Astrocyte (in vitro differentiated cells and primary cell): ENCODE data around the gene ANKS1A. TPM values are rescaled to one million over a fixed set of nuclear protein-coding genes. Genes with fewer than 3 reads are reported as not detected.

ENCODE experiments used
- DNase-seq: peaks from one replicate; pipeline ENCODE4 v3.0.0-alpha.2; 2010; ENCODE audit warnings: low read depth
- FAIRE-seq: peaks from 2 replicates; lab custom pipeline; 2011; peaks lifted over from hg19 to GRCh38; lab: Jason Lieb, UNC
- H2AFZ ChIP-seq: 2 replicates; pipeline ENCODE4 v1.6.0; 2012; ENCODE audit warnings: low read depth, low read length, inconsistent platforms
- H3K27ac ChIP-seq: 2 replicates; pipeline ENCODE4 v1.5.1; 2011; ENCODE audit warnings: low read depth, low read length, inconsistent platforms
- H3K27me3 ChIP-seq: 2 replicates; pipeline ENCODE4 v1.6.0; 2011; ENCODE audit warnings: low read length, inconsistent platforms; ENCODE audit not compliant: insufficient read depth
- H3K36me3 ChIP-seq: 2 replicates; pipeline ENCODE4 v1.5.1; 2011; ENCODE audit warnings: low read length, inconsistent platforms; ENCODE audit not compliant: insufficient read depth
- H3K4me1 ChIP-seq: 2 replicates; pipeline ENCODE4 v1.5.1; 2011; ENCODE audit warnings: low read length, inconsistent platforms; ENCODE audit not compliant: insufficient read depth
- H3K4me2 ChIP-seq: 2 replicates; pipeline ENCODE4 v1.6.0; 2012; ENCODE audit warnings: low read length, inconsistent platforms
- H3K4me3 ChIP-seq: 2 replicates; pipeline ENCODE4 v1.5.1; 2011; ENCODE audit warnings: low read depth, mild to moderate bottlenecking, low read length, inconsistent platforms; ENCODE audit not compliant: insufficient read depth
- H3K79me2 ChIP-seq: 2 replicates; pipeline ENCODE4 v1.6.0; 2012; ENCODE audit warnings: mild to moderate bottlenecking, low read length, inconsistent platforms; ENCODE audit not compliant: insufficient read depth
- H3K9ac ChIP-seq: 2 replicates; pipeline ENCODE4 v1.6.0; 2012; ENCODE audit warnings: mild to moderate bottlenecking, low read length, inconsistent platforms
- H3K9me3 ChIP-seq: 2 replicates; pipeline ENCODE4 v1.5.1; 2012; ENCODE audit warnings: low read depth, mild to moderate bottlenecking, low read length, inconsistent platforms; ENCODE audit not compliant: insufficient read depth
- H4K20me1 ChIP-seq: 2 replicates; pipeline ENCODE4 v1.6.0; 2012; ENCODE audit warnings: low read length, inconsistent platforms; ENCODE audit not compliant: insufficient read depth
- H3K27ac Mint-ChIP-seq: one replicate; pipeline ENCODE4 v1.8.0; 2021; ENCODE audit warnings: mild to moderate bottlenecking, mixed read lengths; ENCODE audit not compliant: unreplicated experiment
- H3K27me3 Mint-ChIP-seq: one replicate; pipeline ENCODE4 v1.8.0; 2021; ENCODE audit warnings: low read depth, mixed read lengths; ENCODE audit not compliant: unreplicated experiment
- H3K36me3 Mint-ChIP-seq: one replicate; pipeline ENCODE4 v1.8.0; 2021; ENCODE audit warnings: low read depth, mixed read lengths; ENCODE audit not compliant: unreplicated experiment
- H3K4me1 Mint-ChIP-seq: one replicate; pipeline ENCODE4 v1.8.0; 2021; ENCODE audit warnings: low read depth, mixed read lengths; ENCODE audit not compliant: unreplicated experiment
- H3K4me3 Mint-ChIP-seq: one replicate; pipeline ENCODE4 v1.8.0; 2021; ENCODE audit warnings: mild to moderate bottlenecking, moderate library complexity, mixed read lengths; ENCODE audit not compliant: unreplicated experiment
- H3K9me3 Mint-ChIP-seq: one replicate; pipeline ENCODE4 v1.8.0; 2021; ENCODE audit warnings: mild to moderate bottlenecking, mixed read lengths; ENCODE audit not compliant: unreplicated experiment
- CTCF ChIP-seq: IDR thresholded peaks from 2 replicates; pipeline ENCODE4 v1.5.1; 2011; ENCODE audit warnings: low read depth, mild to moderate bottlenecking, inconsistent platforms, low read length, moderate library complexity; ENCODE audit not compliant: insufficient read depth
- EZH2 ChIP-seq: IDR thresholded peaks from 2 replicates; pipeline ENCODE4 v1.6.1; 2012; ENCODE audit warnings: mild to moderate bottlenecking, low read length, inconsistent platforms; ENCODE audit not compliant: insufficient read depth
- total RNA-seq: library from RNA; stranded (reverse); gene quantifications from 2 replicates; pipeline ENCODE4 v1.2.1, GENCODE V29; 2021

The ANKS1A gene
- total RNA-seq, 1 donor from 2014 or later, result 18.0 TPM

- no peak overlapping the region for H3K4me2 ChIP-seq
- no peaks in the 10 kb centered on the region for H3K36me3 ChIP-seq
These were observed 125.7 kb downstream of the ANKS1A start for GRCh38 chr6:35014786-35015185.

GRCh38 chr6:35015476-35015875 lies 126.4 kb downstream of the ANKS1A start:
- H3K4me1 Mint-ChIP-seq, result peaks cover 33% of the 10 kb centered on the region
- H3K36me3 ChIP-seq, result no peaks in the 10 kb centered on the region
- H3K9me3 Mint-ChIP-seq, result peaks cover 2% of the 10 kb centered on the region
- TF ChIP-seq EZH2 (no peak), CTCF (no peak)
- H3K9me3 ChIP-seq, result no peaks in the 10 kb centered on the region
- H3K27ac ChIP-seq, result no peak overlapping the region
- H3K36me3 Mint-ChIP-seq, result peaks cover 7% of the 10 kb centered on the region
- FAIRE-seq, result no peak
- DNase-seq, result no peak
- no peak overlapping the region for H3K4me2 ChIP-seq
- no peaks in the 10 kb centered on the region for H3K27me3 Mint-ChIP-seq
- no peaks in the 10 kb centered on the region for H4K20me1 ChIP-seq
- H2AFZ ChIP-seq, result no peak overlapping the region
- no peak overlapping the region for H3K4me3 ChIP-seq
- no peaks in the 10 kb centered on the region for H3K27me3 ChIP-seq
- H3K4me1 ChIP-seq, result peaks cover 17% of the 10 kb centered on the region
- no peak overlapping the region for H3K9ac ChIP-seq
- H3K27ac Mint-ChIP-seq, result no peak overlapping the region
- H3K79me2 ChIP-seq, result no peaks in the 10 kb centered on the region
- no peak overlapping the region for H3K4me3 Mint-ChIP-seq

More at GRCh38 chr6:35014786-35015185, 125.7 kb downstream of the ANKS1A start:
- Mint-ChIP-seq H3K4me3 (no peak overlapping the region), H3K27ac (peak overlapping the region; percentile 21), H3K9me3 (peaks cover 2% of the 10 kb centered on the region), H3K36me3 (peaks cover 7% of the 10 kb centered on the region), H3K27me3 (no peaks in the 10 kb centered on the region), H3K4me1 (peaks cover 32% of the 10 kb centered on the region)
- Histone ChIP-seq H3K27ac (no peak overlapping the region), H3K4me1 (peaks cover 17% of the 10 kb centered on the region), H3K9ac (no peak overlapping the region), H3K4me3 (no peak overlapping the region), H3K79me2 (no peaks in the 10 kb centered on the region), H4K20me1 (no peaks in the 10 kb centered on the region), H3K9me3 (no peaks in the 10 kb centered on the region), H3K27me3 (no peaks in the 10 kb centered on the region), H2AFZ (no peak overlapping the region)
- TF ChIP-seq EZH2 (no peak), CTCF (no peak)
- FAIRE-seq, result no peak
- no peak for DNase-seq

- H3K9ac ChIP-seq, result no peak overlapping the region
- no peak for FAIRE-seq
- H3K4me1 ChIP-seq, result peaks cover 17% of the 10 kb centered on the region
- H3K9me3 ChIP-seq, result no peaks in the 10 kb centered on the region
- H3K4me3 ChIP-seq, result no peak overlapping the region
- TF ChIP-seq EZH2 (no peak), CTCF (no peak)
- Mint-ChIP-seq H3K27ac (no peak overlapping the region), H3K27me3 (no peaks in the 10 kb centered on the region), H3K36me3 (peaks cover 7% of the 10 kb centered on the region), H3K9me3 (peaks cover 2% of the 10 kb centered on the region), H3K4me3 (no peak overlapping the region), H3K4me1 (peaks cover 33% of the 10 kb centered on the region)
- H3K36me3 ChIP-seq, result no peaks in the 10 kb centered on the region
- no peaks in the 10 kb centered on the region for H4K20me1 ChIP-seq
- no peaks in the 10 kb centered on the region for H3K79me2 ChIP-seq
- H2AFZ ChIP-seq, result no peak overlapping the region
- no peak overlapping the region for H3K27ac ChIP-seq
- H3K27me3 ChIP-seq, result no peaks in the 10 kb centered on the region
- DNase-seq, result no peak
- no peak overlapping the region for H3K4me2 ChIP-seq
These were observed 126.9 kb downstream of the ANKS1A start for GRCh38 chr6:35015996-35016395.
